H1 (cell line): ENCODE results near the gene SGCD. TPM values are rescaled to one million over a fixed set of nuclear protein-coding genes. Genes with fewer than 3 reads are reported as not detected.

Source experiments
- CTCF ChIA-PET: fragments of 300-600 bp; sonication (Branson Sonifier 250); formaldehyde crosslinking; loops from one replicate; lab custom pipeline; 2021; ENCODE audit not compliant: partially characterized antibody; lab: Charles Lee
- POLR2A ChIA-PET: fragments of 300-600 bp; sonication (Branson Sonifier 250); formaldehyde crosslinking; loops from one replicate; lab custom pipeline; 2021; ENCODE audit warnings: inconsistent platforms; ENCODE audit not compliant: partially characterized antibody; lab: Charles Lee
- DNase-seq, 2 experiments: peaks; one replicate each; pipeline versions ENCODE4 v3.0.0 to v3.0.0-alpha.2; 2010 to 2022; ENCODE audit warnings: low spot score in 2 of 2, low read depth in 1 of 2, mixed read lengths in 1 of 2
- FAIRE-seq: peaks from 2 replicates; lab custom pipeline; 2011; peaks lifted over from hg19 to GRCh38; lab: Jason Lieb, UNC
- H2AFZ ChIP-seq: 2 replicates; pipeline ENCODE4 v1.8.1; 2012; ENCODE audit warnings: low read length, inconsistent platforms
- H2AK5ac ChIP-seq: 2 replicates; pipeline ENCODE4 v1.6.1; 2013; ENCODE audit warnings: low read depth, low read length
- H2BK120ac ChIP-seq: replicated peaks from 2 replicates; pipeline ENCODE3; 2013; ENCODE audit warnings: low read depth, low read length, inconsistent platforms
- H2BK12ac ChIP-seq: 2 replicates; pipeline ENCODE4 v1.6.1; 2013; ENCODE audit warnings: low read depth, low read length
- H2BK15ac ChIP-seq: 2 replicates; pipeline ENCODE4 v1.6.1; 2013; ENCODE audit warnings: low read length
- H2BK20ac ChIP-seq: 2 replicates; pipeline ENCODE4 v1.6.1; 2013; ENCODE audit warnings: low read length
- H2BK5ac ChIP-seq: 2 replicates; pipeline ENCODE4 v1.6.1; 2013; ENCODE audit warnings: low read depth, low read length
- H3K14ac ChIP-seq: 2 replicates; pipeline ENCODE4 v1.6.1; 2013; ENCODE audit warnings: inconsistent platforms; ENCODE audit not compliant: insufficient read length
- H3K18ac ChIP-seq: 2 replicates; pipeline ENCODE4 v1.6.1; 2013; ENCODE audit warnings: low read length; ENCODE audit errors: extremely low read depth
- H3K23ac ChIP-seq: 2 replicates; pipeline ENCODE4 v1.6.1; 2013; ENCODE audit warnings: inconsistent platforms; ENCODE audit not compliant: insufficient read length
- H3K23me2 ChIP-seq: 2 replicates; pipeline ENCODE4 v1.6.1; 2013; ENCODE audit warnings: low read depth, low read length
- H3K27ac ChIP-seq: 2 replicates; pipeline ENCODE4 v1.6.1; 2011; ENCODE audit warnings: low read depth, low read length, inconsistent platforms
- H3K27me3 ChIP-seq, 4 experiments: replicated peaks in 1 of 4; 1 replicate in 1 of 4; 2 replicates in 3 of 4; pipeline versions ENCODE4 v1.6.1 to v1.8.1; 2011 to 2013; ENCODE audit warnings: low read length in 3 of 4, mild to moderate bottlenecking in 3 of 4, inconsistent platforms in 2 of 4, mixed read lengths in 2 of 4, moderate library complexity in 1 of 4; ENCODE audit not compliant: control insufficient read depth in 3 of 4, insufficient read depth in 3 of 4; ENCODE audit errors: extremely low read depth in 1 of 4
- H3K36me3 ChIP-seq, 4 experiments: 2 replicates each; pipeline versions ENCODE4 v1.6.1 to v1.8.1; 2011 to 2013; ENCODE audit warnings: mild to moderate bottlenecking in 4 of 4, low read length in 3 of 4, moderate library complexity in 2 of 4, control low read depth in 1 of 4, inconsistent platforms in 1 of 4; ENCODE audit not compliant: insufficient read depth in 4 of 4, control insufficient read depth in 2 of 4
- H3K4ac ChIP-seq: replicated peaks from 2 replicates; pipeline ENCODE3; 2013; ENCODE audit warnings: low read length, low read depth, mixed read lengths, inconsistent platforms; ENCODE audit not compliant: insufficient read length
- H3K4me1 ChIP-seq, 4 experiments: replicated peaks in 1 of 4; 1 replicate in 1 of 4; 2 replicates in 3 of 4; pipeline versions ENCODE4 v1.6.1 to v1.8.1; 2011 to 2013; ENCODE audit warnings: low read length in 3 of 4, inconsistent platforms in 2 of 4, mixed read lengths in 1 of 4; ENCODE audit not compliant: insufficient read depth in 4 of 4, control insufficient read depth in 3 of 4
- H3K4me2 ChIP-seq, 2 experiments: 2 replicates each; pipeline versions ENCODE4 v1.6.1 to v1.8.1; 2011 to 2013; ENCODE audit warnings: low read depth in 2 of 2, low read length in 2 of 2, control low read depth in 1 of 2, inconsistent platforms in 1 of 2, mild to moderate bottlenecking in 1 of 2; ENCODE audit not compliant: insufficient read depth in 1 of 2
- H3K4me3 ChIP-seq, 4 experiments: fragments of 200-600, 300-600 bp in 1 of 4; sonication (generic), shearing (Covaris generic), sonication (Bioruptor Twin) in 1 of 4; 2 replicates each; pipeline versions ENCODE4 v1.5.1 to v1.8.1; 2011 to 2016; ENCODE audit warnings: low read length in 4 of 4, low read depth in 3 of 4, control low read depth in 2 of 4, inconsistent platforms in 2 of 4, mild to moderate bottlenecking in 2 of 4, mixed read lengths in 1 of 4, moderate library complexity in 1 of 4; ENCODE audit not compliant: insufficient read depth in 2 of 4; ENCODE audit errors: extremely low read depth in 1 of 4
- H3K56ac ChIP-seq: replicated peaks from 2 replicates; pipeline ENCODE3; 2013; ENCODE audit warnings: low read depth, mild to moderate bottlenecking, mixed read lengths, low read length, inconsistent platforms; ENCODE audit not compliant: insufficient read length
- H3K79me1 ChIP-seq: 2 replicates; pipeline ENCODE4 v1.6.1; 2013; ENCODE audit warnings: low read depth, low read length, control low read depth
- H3K79me2 ChIP-seq, 2 experiments: 2 replicates each; pipeline versions ENCODE4 v1.6.1 to v1.8.1; 2012 to 2013; ENCODE audit warnings: low read length in 2 of 2, mild to moderate bottlenecking in 2 of 2, inconsistent platforms in 1 of 2; ENCODE audit not compliant: insufficient read depth in 2 of 2, control insufficient read depth in 1 of 2
- H3K9ac ChIP-seq, 4 experiments: replicated peaks in 1 of 4; 1 replicate in 1 of 4; 2 replicates in 3 of 4; pipeline versions ENCODE4 v1.6.1 to v1.8.1; 2011 to 2013; ENCODE audit warnings: low read depth in 3 of 4, low read length in 3 of 4, control low read depth in 2 of 4, mild to moderate bottlenecking in 2 of 4, moderate library complexity in 2 of 4, inconsistent platforms in 1 of 4; ENCODE audit errors: extremely low read depth in 1 of 4
- H3K9me3 ChIP-seq, 2 experiments: 2 replicates each; pipeline versions ENCODE4 v1.6.1 to v1.8.1; 2012 to 2013; ENCODE audit warnings: mild to moderate bottlenecking in 2 of 2, moderate library complexity in 2 of 2, control low read depth in 1 of 2, inconsistent platforms in 1 of 2, low read depth in 1 of 2, low read length in 1 of 2, mixed read lengths in 1 of 2; ENCODE audit not compliant: insufficient read depth in 2 of 2
- H4K20me1 ChIP-seq, 2 experiments: replicated peaks in 1 of 2; 2 replicates each; pipeline versions ENCODE3 to v1.8.1; 2011 to 2013; ENCODE audit warnings: inconsistent platforms in 2 of 2, low read length in 2 of 2, mild to moderate bottlenecking in 1 of 2; ENCODE audit not compliant: insufficient read depth in 2 of 2, control insufficient read depth in 1 of 2
- H4K5ac ChIP-seq: 2 replicates; pipeline ENCODE4 v1.6.1; 2013; ENCODE audit warnings: low read length, low read depth, mixed read lengths, inconsistent platforms; ENCODE audit not compliant: insufficient read length
- H4K8ac ChIP-seq: 2 replicates; pipeline ENCODE4 v1.8.0; 2013; ENCODE audit warnings: mild to moderate bottlenecking, moderate library complexity, low read length, inconsistent platforms; ENCODE audit not compliant: insufficient read depth; ENCODE audit errors: extremely low read depth
- H4K91ac ChIP-seq: replicated peaks from 2 replicates; pipeline ENCODE3; 2013; ENCODE audit warnings: low read length, mixed read lengths, inconsistent platforms; ENCODE audit not compliant: insufficient read length
- CTBP2 ChIP-seq: IDR thresholded peaks from 2 replicates; pipeline ENCODE4 v1.7.0; 2011; ENCODE audit warnings: borderline replicate concordance, mild to moderate bottlenecking, moderate library complexity, mixed read lengths, low read length; ENCODE audit not compliant: insufficient read depth, insufficient read length
- E2F6 ChIP-seq: IDR thresholded peaks from 2 replicates; pipeline ENCODE4 v1.6.1; 2012; ENCODE audit warnings: inconsistent platforms
- EGR1 ChIP-seq: IDR thresholded peaks from 2 replicates; pipeline ENCODE4 v1.6.1; 2011; ENCODE audit warnings: low read depth, low read length, borderline replicate concordance
- JUN ChIP-seq: IDR thresholded peaks from 2 replicates; pipeline ENCODE4 v1.6.1; 2011; ENCODE audit warnings: low read depth, mild to moderate bottlenecking, improper control_type of control experiment, low read length
- MAFK ChIP-seq: IDR thresholded peaks from 2 replicates; pipeline ENCODE4 v1.6.1; 2012; ENCODE audit warnings: low read depth, mild to moderate bottlenecking, improper control_type of control experiment, low read length
- SUZ12 ChIP-seq: fragments of 200-600 bp; sonication (generic); IDR thresholded peaks from 2 replicates; pipeline ENCODE4 v1.6.1; 2012; ENCODE audit warnings: mild to moderate bottlenecking, inconsistent platforms, low read length, moderate library complexity, mixed read lengths
- WGBS, 2 experiments: shearing (Covaris generic) in 1 of 2; methylation state at CpG; one replicate each; pipeline versions ENCODE4 v1.1.6 to v1.1.7; 2013 to 2015; ENCODE audit warnings: low lambda C conversion rate in 2 of 2, mixed read lengths in 2 of 2, inconsistent platforms in 1 of 2, low coverage in 1 of 2, missing lambda C conversion rate in 1 of 2; ENCODE audit not compliant: insufficient replicate concordance in 2 of 2, insufficient coverage in 1 of 2, insufficient read length in 1 of 2; ENCODE audit errors: extremely low coverage in 1 of 2, missing lambda C conversion rate in 1 of 2; 5-methylcytosine and 5-hydroxymethylcytosine counted together
- long read RNA-seq, 2 experiments: library from RNA in 1 of 2; library from capped mRNA in 1 of 2; stranded (forward); transcript quantifications; one replicate each; pipeline ENCODE4 v2.0.0, GENCODE V29; 2021; ENCODE audit warnings: inconsistent platforms in 1 of 2
- polyA minus RNA-seq, 3 experiments: library from RNA; depleted of rRNA, polyadenylated mRNA; stranded (reverse); fragments of >200 nt; gene quantifications; 1 replicate in 2 of 3; 2 replicates in 1 of 3; pipeline ENCODE4 v1.2.3, GENCODE V29; 2011
- polyA plus RNA-seq, 7 experiments: library from polyadenylated mRNA; depleted of rRNA in 3 of 7; stranded (reverse) in 5 of 7; unstranded in 2 of 7; fragments of >200 nt in 5 of 7; fragments of 200-250 nt in 2 of 7; gene quantifications; 1 replicate in 5 of 7; 2 replicates in 1 of 7; 4 replicates in 1 of 7; pipeline versions ENCODE4 v1.2.1 to v1.2.3, GENCODE V29; 2011 to 2013; ENCODE audit warnings: missing spikeins in 2 of 7, mixed read lengths in 2 of 7
- total RNA-seq: library from RNA; stranded (reverse); fragmentation: NEBNext Ultra II Directional; extraction: Animal tissue kit (Norgen Biotek cat#: 25700); gene quantifications from 2 replicates; pipeline ENCODE4 v1.2.1, GENCODE V29; 2021

Gene SGCD
- total RNA-seq (0.04 and 0.13 TPM in 2 replicates), polyA plus RNA-seq (2011; rRNA removed) (under 0.01 and 0.08 TPM in 2 replicates), polyA minus RNA-seq (2011; rRNA and poly(A)+ RNA removed) (0.03 and 0.07 TPM in 2 replicates)
- 0.04 TPM for polyA plus RNA-seq (2011; cell fraction: cytosol; rRNA removed)
- polyA plus RNA-seq (2011; cell fraction: nucleus; rRNA removed): 0.03 TPM
- 0.07 to 0.09 TPM (median 0.07 TPM) in 3 of 4 replicates, not detected in the other for polyA plus RNA-seq (2012, experiment 1 of 2)
- polyA plus RNA-seq (2012, experiment 2 of 2): not detected
- 0.10 TPM for polyA plus RNA-seq (2013, experiment 1 of 2)
- polyA plus RNA-seq (2013, experiment 2 of 2): 0.07 TPM
- not detected for polyA minus RNA-seq (2011; cell fraction: cytosol; rRNA and poly(A)+ RNA removed)
- polyA minus RNA-seq (2011; cell fraction: nucleus; rRNA and poly(A)+ RNA removed): 0.10 TPM
- long read RNA-seq, experiment 1: 0 reads
- long read RNA-seq, experiment 2: 0 reads

- Histone ChIP-seq H2BK15ac (no peak within 1 kb of the TSS), H3K23ac (no peak within 1 kb of the TSS), H3K27ac (no peak within 1 kb of the TSS), H3K4ac (no peak within 1 kb of the TSS), H3K14ac (no peak within 1 kb of the TSS), H2BK12ac (no peak within 1 kb of the TSS), H2BK20ac (no peak within 1 kb of the TSS), H3K56ac (no peak within 1 kb of the TSS), H2AK5ac (no peak within 1 kb of the TSS), H4K5ac (no peak within 1 kb of the TSS), H3K79me2 (no peaks in the 10 kb centered on the region), H3K4me1 (no peaks in the 10 kb centered on the region), H4K8ac (no peak within 1 kb of the TSS), H4K91ac (no peak within 1 kb of the TSS), H2BK120ac (no peak within 1 kb of the TSS), H3K4me3 (no peak within 1 kb of the TSS), H3K4me2 (no peak within 1 kb of the TSS), H3K27me3 (no peaks in the 10 kb centered on the region), H3K36me3 (no peaks in the 10 kb centered on the region), H3K9ac (no peak within 1 kb of the TSS; a peak in 1 of 7 replicates), H3K18ac (no peak within 1 kb of the TSS), H2BK5ac (no peak within 1 kb of the TSS), H2AFZ (peak within 1 kb of the TSS; percentile 76; the same call in 1 of the 2 replicates), H3K79me1 (no peaks in the 10 kb centered on the region), H3K9me3 (no peaks in the 10 kb centered on the region), H4K20me1 (no peaks in the 10 kb centered on the region), H3K23me2 (no peaks in the 10 kb centered on the region; the same call in 1 of the 2 replicates)
- no peak for FAIRE-seq
- TF ChIP-seq EGR1 (no peak), E2F6 (no peak), MAFK (no peak), SUZ12 (no peak), JUN (no peak), CTBP2 (no peak)
- POLR2A ChIA-PET: no interaction called here
- DNase-seq: peak in 1 of 2 experiments; percentile 45
- CTCF ChIA-PET: interaction anchor here (0.8 kb wide), 1 partner anchor 14 kb away, joined by 3 read pairs; no protein-coding TSS in a partner anchor
- 93% methylated on average over 18 of the region's 18 CpGs; no CpG with 5 or more reads in 1 of the 2 experiments for WGBS, 2 experiments
These were observed at the start of gene SGCD for GRCh38 chr5:156326718-156327259. SGCD (plus strand) TSS chr5:156327164.
